GM23248 (cell line): ENCODE results near the gene RAMP3.

Experiments used
- EZH2 ChIP-seq: fragments of 200-600 bp; sonication (generic); IDR thresholded peaks from 2 replicates; pipeline ENCODE4 v1.6.1; 2018; ENCODE audit warnings: antibody characterized with exemption, mild to moderate bottlenecking; ENCODE audit not compliant: insufficient read depth, poor library complexity, severe bottlenecking
- EZH2phosphoT487 ChIP-seq: fragments of 200-600 bp; sonication (generic); IDR thresholded peaks from 2 replicates; pipeline ENCODE4 v1.6.1; 2018; ENCODE audit warnings: antibody characterized with exemption, moderate library complexity, mild to moderate bottlenecking, low read depth; ENCODE audit not compliant: insufficient read depth

GRCh38 chr7:45151131-45151684 lies 6.4 kb upstream of the RAMP3 start:
- no peak for TF ChIP-seq EZH2
- TF ChIP-seq EZH2phosphoT487 = no peak
